Measurements from ENCODE around the gene FSTL4. TPM values are rescaled to one million over a fixed set of nuclear protein-coding genes. Genes with fewer than 3 reads are reported as not detected.
"Not testable (repeated sequence)": the region's sequence is repeated elsewhere in the genome, so short reads cannot be mapped to it uniquely, and the experiment has no call there.

FSTL4 gene
- total and polyA plus RNA-seq, 2 of the 4 experiments (the other 2 are of a cell fraction): 0.18 TPM; not detected in 1

DNA sequence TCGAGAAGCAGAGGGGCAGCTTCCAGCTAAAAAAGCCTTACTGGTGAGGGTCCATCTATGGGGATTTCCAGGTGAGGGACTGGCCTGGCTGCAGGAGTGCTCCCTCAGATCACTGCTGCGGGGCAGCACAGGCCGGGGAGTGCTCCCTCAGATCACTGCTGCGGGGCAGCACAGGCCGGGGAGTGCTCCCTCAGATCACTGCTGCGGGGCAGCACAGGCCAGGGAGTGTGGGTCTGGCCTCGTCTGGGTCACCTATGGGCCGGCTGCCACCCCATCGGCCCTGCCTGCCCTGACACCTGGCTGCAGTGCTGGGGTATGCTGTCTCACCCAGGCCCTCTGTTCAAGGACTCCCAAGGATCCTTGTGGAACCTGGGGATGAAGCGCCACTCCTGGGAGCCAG lies 167.1 kb downstream of the FSTL4 start:
- H3K36me3 ChIP-seq (ENCODE audit: control insufficient read depth, insufficient read depth, low read length); intact Hi-C loops (cut with micrococcal nuclease); H3K18ac ChIP-seq (ENCODE audit: low read depth, low read length); H2AFZ ChIP-seq (replicated peaks; ENCODE audit: low read length, poor library complexity); DNase-seq; H2BK5ac ChIP-seq (ENCODE audit: low read depth, low read length, poor library complexity, severe bottlenecking); dilution Hi-C loops (cut with HindIII; ENCODE audit: low sequenced_read_pairs, unreplicated experiment); BruUV-seq (replicated peaks); H3K14ac ChIP-seq (replicated peaks; ENCODE audit: low read depth, low read length); H3K4ac ChIP-seq (ENCODE audit: low read depth, low read length); H3K27ac ChIP-seq (ENCODE audit: insufficient read depth, low read length); ATAC-seq (ENCODE audit: low read depth); H2BK15ac ChIP-seq (ENCODE audit: low read depth, low read length); H3K9ac ChIP-seq (ENCODE audit: low read depth, low read length); H3K4me2 ChIP-seq (ENCODE audit: low read depth, low read length); H3K9me1 ChIP-seq (ENCODE audit: insufficient read depth, low read length); H3K4me3 ChIP-seq (ENCODE audit: insufficient read depth, low read depth, low read length); H3K79me1 ChIP-seq (ENCODE audit: low read depth in 1 of 2, low read length in 2 of 2); POLR2A ChIA-PET (ENCODE audit: unreplicated experiment); H4K91ac ChIP-seq (ENCODE audit: insufficient read depth, low read depth, low read length); H4K8ac ChIP-seq (ENCODE audit: low read depth in 2 of 2, low read length in 2 of 2); H4K20me1 ChIP-seq (ENCODE audit: insufficient read depth, low read length); H2BK20ac ChIP-seq (ENCODE audit: low read depth, low read length); H2AK9ac ChIP-seq (replicated peaks; ENCODE audit: low read depth, low read length, poor library complexity); H3K4me1 ChIP-seq (ENCODE audit: control insufficient read depth, insufficient read depth, low read length); H2BK120ac ChIP-seq (ENCODE audit: low read depth, low read length); H3K23ac ChIP-seq (ENCODE audit: low read depth, low read length); H3K27me3 ChIP-seq (ENCODE audit: control insufficient read depth, insufficient read depth, low read length); H3K56ac ChIP-seq (ENCODE audit: extremely low read depth, insufficient read depth, low read length); H3K9me3 ChIP-seq (ENCODE audit: control insufficient read depth, insufficient read depth, low read length); H2AK5ac ChIP-seq (ENCODE audit: low read depth, low read length); in situ Hi-C loops (cut with MboI; ENCODE audit: low sequenced_read_pairs); H4K5ac ChIP-seq (ENCODE audit: low read depth, low read length): not testable (repeated sequence)
- CTCF ChIA-PET: interaction anchor here (0.6 kb wide), 1 partner anchor 57 kb away, joined by 5 read pairs; no protein-coding TSS in a partner anchor
- WGBS, 2 experiments (ENCODE audit: extremely low coverage in 2 of 2, insufficient read length in 1 of 2): 64% methylated on average over 4 of the region's 10 CpGs; no CpG with 5 or more reads in 1 of the 2 experiments

All from IMR-90 (cell line).